GM21825 (cell line): Measurements from ENCODE around the gene SCAMP5.

Source experiments
- ATAC-seq: cut with Tn5 transposase; IDR thresholded peaks from one replicate; pipeline ENCODE4 v1.9.1; 2021; ENCODE audit warnings: mild to moderate bottlenecking, moderate library complexity; ENCODE audit not compliant: unreplicated experiment

SCAMP5 gene

GRCh38 chr15:75021341-75021740 lies 26.0 kb downstream of the SCAMP5 start:
- no peak for ATAC-seq

DNA sequence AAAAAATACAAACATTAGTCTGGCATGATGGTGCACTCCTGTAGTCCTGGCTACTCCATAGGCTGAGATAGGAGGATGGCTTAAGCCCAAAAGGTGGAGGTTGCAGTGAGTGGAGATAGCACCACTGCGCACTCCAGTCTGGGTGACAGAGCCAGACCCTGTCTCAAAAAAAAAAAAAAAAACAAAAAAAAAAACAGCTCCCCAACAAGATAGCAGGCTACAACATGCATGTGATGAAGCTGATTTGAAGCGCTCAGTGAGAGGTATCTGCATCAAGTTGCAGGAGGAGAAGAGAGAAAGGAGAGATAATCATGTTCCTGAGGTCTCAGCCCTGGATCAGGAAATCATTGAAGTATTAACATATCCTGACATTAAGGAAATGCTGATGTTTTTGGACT lies 27.4 kb downstream of the SCAMP5 start:
- ATAC-seq = no peak

GRCh38 chr15:75023181-75023871 lies 28.0 kb downstream of the SCAMP5 start, which contains the start of gene PPCDC:
Gene PPCDC (plus strand): TSS chr15:75023590. CDS start chr15:75028319, 4,729 bp downstream.
- ATAC-seq = peak; percentile 89

DNA sequence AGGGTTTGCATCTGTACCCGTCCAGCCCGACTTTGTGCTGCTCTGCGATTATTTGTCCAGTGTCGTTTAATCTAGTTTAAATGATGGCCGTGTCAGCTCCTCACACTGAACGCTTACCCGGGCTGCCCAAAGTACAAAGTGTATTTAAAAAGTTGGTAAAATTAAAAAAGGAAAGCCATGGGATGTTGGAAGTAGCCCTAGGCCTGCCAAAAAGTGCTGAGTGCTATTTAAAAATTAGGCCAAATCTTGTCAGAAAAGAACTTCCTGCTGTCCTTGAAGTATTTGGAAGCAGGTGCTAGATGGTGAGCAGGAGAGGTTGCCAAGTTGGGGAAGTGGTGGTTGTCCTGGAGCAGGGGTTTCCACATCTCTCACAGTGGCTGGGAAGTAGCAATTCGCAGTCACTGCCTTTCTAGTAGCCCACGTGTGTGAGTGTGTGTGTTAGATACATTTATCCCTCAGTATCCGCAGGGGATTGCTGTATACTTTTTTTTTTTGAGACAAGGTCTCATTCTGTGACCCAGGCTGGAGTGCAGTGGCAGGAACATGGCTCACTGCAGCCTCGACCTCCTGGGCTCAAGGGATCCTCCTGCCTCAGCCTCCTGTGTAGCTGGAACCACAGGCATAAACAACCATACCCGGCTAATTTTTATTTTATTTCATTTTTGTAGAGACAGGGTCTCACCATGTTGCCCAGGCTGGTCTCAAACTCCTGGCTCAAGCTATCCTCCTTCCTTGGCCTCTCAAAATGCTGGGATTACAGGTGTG lies 28.7 kb downstream of the SCAMP5 start:
- no peak for ATAC-seq

DNA sequence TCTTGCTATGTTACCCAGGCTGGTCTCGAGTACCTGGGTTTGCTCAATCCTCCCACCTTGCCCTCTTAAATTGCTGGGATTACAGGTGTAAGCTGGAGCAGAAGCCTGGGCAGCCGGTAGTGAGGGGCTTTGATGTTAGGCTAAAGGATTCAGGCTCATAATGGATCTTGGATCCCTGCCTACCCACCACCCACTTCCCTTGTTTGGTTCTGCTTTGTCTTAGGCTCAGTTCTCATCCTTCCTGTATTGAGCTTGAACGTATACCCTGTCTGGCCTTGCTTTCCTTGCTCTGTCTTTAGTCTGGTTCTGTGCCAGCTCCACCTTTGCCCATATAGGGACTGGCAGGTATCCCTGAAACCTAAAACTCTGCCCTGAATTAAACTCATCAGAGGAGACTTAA lies 29.7 kb downstream of the SCAMP5 start:
- no peak for ATAC-seq

GRCh38 chr15:75025548-75026260 lies 30.3 kb downstream of the SCAMP5 start:
- no peak for ATAC-seq

GRCh38 chr15:75027551-75027950 lies 32.2 kb downstream of the SCAMP5 start:
- ATAC-seq = no peak

- no peak for ATAC-seq
Observed at GRCh38 chr15:75028991-75029377, 33.6 kb downstream of the SCAMP5 start.

GRCh38 chr15:75029378-75030022 lies 34.1 kb downstream of the SCAMP5 start:
- ATAC-seq = peak; percentile 53

DNA sequence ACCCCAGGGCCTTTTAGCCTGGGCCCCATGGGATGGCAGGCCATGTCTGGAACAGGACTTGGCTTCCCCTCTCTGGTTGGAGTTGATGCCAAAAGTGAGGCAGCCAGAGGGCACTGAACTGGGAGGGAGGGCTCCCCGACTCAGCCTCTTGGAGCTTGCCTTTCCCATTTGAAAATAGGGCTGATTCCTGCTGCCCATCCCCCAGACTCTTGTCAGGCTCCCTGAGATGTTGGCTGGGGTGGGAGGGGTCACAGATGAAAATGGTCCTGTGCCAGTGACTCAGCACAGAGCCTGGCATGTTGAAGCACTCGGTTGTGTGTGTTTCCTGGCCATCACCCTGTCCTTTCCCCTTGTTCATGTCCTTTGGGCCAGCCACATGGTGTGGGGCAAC lies 34.7 kb downstream of the SCAMP5 start:
- no peak for ATAC-seq

GRCh38 chr15:75030424-75030823 lies 35.1 kb downstream of the SCAMP5 start:
- no peak for ATAC-seq

- ATAC-seq = no peak
Observed at GRCh38 chr15:75031848-75032247, 36.5 kb downstream of the SCAMP5 start.

- ATAC-seq = no peak
Observed at GRCh38 chr15:75032395-75032794, 37.0 kb downstream of the SCAMP5 start.

DNA sequence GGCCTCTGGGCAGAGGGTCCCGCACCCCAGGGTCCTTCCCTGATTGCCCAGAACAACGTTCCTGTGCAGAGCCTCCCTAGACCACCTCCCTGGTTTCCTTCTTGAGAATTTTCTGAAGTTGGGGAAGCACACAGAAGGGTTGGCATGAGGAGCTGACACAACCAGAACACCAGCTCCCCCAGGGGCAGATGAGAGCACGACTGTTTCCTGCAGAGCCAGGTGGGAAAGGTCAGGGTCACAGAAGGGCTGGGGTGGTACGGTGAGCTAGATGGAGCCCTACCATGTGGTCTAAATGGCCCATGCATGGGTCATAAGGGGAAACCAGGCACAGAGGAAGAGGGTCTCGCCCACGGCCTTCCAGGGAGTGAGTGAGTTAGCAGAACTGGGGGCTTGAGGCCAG lies 38.4 kb downstream of the SCAMP5 start:
- ATAC-seq = no peak

DNA sequence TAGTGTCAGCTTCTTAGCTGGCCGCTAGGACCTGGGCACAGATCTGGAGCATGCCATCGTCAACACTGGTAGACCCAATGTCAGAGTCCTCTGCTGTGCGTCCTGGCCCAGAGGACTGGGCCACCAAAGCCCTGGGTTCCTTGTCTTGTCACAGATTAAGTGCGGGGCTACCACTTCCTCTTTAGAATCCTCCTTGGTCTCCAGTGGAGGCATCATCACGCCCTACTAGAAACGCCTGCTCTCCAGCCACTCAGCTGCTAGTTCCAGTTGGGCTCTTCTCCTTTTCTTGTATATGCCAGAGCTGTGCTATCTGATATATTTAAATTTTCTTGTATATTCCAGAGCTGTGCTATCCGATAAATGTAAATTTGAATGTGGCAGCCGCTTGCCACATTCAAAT lies 39.3 kb downstream of the SCAMP5 start:
- ATAC-seq = no peak

GRCh38 chr15:75036212-75036616 lies 40.9 kb downstream of the SCAMP5 start:
- no peak for ATAC-seq

- ATAC-seq = no peak
Observed at GRCh38 chr15:75037685-75038084, 42.3 kb downstream of the SCAMP5 start.

DNA sequence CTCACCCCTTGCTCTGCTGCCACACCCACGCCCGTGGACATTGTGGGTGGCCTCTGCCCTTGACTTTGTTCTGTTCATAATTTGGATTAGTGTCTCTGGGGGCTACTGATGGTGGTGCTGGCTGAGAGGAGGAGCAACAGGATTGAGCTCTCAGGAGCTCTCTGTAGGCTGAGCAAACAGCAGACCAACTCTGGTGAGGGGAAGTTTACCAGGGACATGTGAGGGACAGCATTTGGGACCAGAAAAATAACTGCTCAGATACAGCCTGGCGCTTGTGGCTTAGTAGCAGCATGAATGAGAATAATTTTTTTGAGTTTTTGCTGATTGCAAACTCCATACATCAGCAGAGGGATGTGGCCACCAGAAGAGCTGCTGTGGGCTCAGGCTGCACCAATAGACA lies 42.9 kb downstream of the SCAMP5 start:
- ATAC-seq = no peak

DNA sequence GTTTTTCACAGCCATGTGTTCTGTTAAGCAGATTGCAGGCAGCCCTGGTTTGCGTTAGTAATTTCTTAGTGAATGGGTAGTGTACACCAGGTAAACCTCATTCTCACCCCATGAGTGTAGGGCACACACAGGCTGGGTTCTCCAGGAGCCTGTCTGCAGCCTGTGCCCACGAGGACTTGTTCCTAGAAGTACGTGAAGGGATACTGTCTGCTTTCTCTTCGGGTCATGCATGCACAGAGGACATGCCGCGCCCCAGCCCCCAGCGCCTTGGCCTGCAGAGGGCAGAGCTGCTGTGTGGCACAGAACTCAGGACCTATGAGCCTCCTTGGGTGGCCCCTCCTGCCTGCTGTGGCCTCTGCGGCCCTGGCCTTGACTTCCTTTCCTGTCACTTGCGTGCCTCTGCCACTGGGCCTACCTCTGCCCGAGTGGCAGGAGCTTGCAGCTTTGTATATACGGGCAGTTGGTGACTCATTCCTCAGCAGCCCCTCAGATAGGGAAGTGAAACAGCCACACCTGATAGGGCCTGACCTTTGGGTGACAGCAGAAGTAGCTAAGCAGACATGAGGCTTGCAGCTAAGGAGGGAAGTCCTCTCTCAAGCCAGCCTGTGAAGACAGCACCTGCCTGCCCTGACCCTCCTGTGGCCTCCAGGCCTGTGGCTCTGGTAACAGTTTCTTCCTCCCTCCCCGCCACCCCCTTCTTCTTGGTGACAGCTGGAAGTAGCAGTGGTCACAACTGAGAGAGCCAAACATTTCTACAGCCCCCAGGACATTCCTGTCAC lies 47.6 kb downstream of the SCAMP5 start:
- ATAC-seq = peak; percentile 62

- ATAC-seq = peak; percentile 29
Observed at GRCh38 chr15:75043509-75044257, 48.3 kb downstream of the SCAMP5 start.
